Inferior parietal cortex (tissue), 1 donor: ENCODE results near the gene LILRA6.
"Not testable (repeated sequence)": the region's sequence is repeated elsewhere in the genome, so short reads cannot be mapped to it uniquely, and the experiment has no call there.

Experiments used
- DNase-seq: peaks from one replicate; pipeline ENCODE4 v3.0.0-alpha.2; 2016; ENCODE audit errors: extremely low spot score

LILRA6 gene

DNA sequence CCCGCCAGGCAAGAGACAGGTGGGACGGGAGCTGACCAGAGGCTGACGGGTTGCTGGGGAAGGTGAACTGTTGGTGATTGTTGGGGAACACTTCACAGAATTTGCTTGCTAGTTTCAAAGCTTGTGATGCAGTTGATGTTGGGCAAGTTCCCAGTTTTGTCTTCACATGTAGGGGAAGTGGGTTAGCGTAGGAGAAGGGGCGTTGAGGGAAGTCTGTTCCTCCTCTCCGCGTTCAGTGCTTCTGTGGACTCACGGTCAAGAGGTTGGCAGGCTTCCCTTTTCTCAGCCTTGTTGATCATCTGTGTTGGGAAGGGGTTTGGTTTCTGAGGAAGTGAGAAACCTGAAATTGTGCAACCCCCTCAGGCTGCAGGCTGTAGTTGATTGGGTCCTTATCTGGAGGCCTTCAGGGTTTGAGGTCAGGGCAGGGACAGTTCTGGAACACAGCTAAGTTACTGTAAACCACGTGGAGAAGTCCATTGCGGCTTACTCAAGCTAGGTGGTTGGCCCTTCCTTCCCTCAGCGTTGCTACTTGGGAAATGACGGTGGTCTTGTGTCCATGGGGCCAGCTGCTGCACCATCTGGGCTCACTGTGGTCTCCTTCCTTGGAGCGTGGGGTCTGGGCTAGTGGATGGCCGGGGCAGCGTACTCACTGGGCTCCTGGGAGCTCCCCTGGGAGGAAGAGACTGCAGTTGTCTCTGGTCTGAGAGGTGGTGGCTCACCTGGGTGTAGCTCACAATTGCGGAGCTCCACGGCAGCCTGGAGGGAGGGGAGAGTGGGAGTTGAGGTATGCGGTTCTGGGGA, 34.4 kb downstream of the LILRA6 start:
- DNase-seq = peak; percentile 66

- no peak for DNase-seq
Measured at GRCh38 chr19:54207676-54207982, 35.0 kb downstream of the LILRA6 start.

- not testable (repeated sequence) for DNase-seq
Measured at GRCh38 chr19:54207193-54207592, 35.4 kb downstream of the LILRA6 start.

- no peak for DNase-seq
Measured at GRCh38 chr19:54206831-54207177, 35.8 kb downstream of the LILRA6 start.

DNA sequence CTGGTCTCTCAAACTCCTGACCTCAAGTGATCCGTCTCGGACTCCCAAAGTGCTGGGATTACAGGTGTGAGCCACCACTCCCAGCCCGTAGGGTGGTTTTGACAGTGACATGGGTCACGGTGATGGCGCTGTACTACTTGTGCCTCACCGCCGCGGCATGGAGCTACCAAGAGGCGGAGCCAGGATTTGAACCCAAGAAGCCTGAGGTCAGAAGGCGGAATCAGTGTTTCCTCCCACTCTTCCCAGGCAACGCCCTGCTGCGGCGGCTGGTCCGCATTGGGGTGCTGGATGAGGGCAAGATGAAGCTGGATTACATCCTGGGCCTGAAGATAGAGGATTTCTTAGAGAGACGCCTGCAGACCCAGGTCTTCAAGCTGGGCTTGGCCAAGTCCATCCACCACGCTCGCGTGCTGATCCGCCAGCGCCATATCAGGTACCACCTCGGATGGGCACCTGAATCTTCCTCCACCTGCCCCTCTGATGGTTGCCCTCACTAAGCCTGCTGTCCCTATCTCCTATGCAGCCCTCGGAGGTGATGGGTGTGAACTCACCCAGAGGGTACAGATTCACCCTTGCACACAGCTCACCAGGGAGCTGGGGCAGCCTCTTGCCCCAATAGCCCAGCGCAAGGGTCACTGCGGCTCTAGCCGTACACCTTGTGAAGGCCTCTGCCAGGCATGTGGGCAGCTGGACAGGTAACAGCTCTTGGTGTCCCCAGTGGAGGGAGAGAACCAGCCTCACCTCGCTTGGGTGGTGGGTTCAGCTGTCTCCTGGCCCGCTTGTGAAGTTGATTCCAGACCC, 36.4 kb downstream of the LILRA6 start:
- DNase-seq = no peak

- no peak for DNase-seq
Measured at GRCh38 chr19:54204767-54205468, 37.7 kb downstream of the LILRA6 start.

DNA sequence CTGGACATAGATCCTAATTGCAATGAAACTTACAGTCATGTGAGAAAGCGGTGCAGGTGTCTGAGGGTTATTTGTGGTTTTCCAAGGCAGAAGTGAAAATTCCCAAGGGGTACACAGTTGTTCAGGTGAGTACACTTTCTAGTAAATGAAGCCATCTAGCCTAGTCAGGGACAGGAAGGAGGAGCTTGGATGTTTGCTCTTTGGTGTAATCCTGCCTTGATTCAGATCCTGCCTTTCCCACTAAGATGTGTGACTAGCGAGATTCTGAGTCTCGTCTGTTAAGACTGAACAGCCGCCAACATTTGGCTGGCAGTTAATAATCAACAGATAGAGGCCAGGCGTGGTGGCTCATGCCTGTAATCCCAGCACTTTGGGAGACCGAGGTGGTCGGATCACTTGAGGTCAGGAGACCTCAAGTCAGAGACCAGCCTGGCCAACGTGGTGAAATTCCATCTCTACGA, 39.4 kb downstream of the LILRA6 start:
- DNase-seq = no peak

- no peak for DNase-seq
Measured at GRCh38 chr19:54201980-54202379, 40.6 kb downstream of the LILRA6 start.

DNA sequence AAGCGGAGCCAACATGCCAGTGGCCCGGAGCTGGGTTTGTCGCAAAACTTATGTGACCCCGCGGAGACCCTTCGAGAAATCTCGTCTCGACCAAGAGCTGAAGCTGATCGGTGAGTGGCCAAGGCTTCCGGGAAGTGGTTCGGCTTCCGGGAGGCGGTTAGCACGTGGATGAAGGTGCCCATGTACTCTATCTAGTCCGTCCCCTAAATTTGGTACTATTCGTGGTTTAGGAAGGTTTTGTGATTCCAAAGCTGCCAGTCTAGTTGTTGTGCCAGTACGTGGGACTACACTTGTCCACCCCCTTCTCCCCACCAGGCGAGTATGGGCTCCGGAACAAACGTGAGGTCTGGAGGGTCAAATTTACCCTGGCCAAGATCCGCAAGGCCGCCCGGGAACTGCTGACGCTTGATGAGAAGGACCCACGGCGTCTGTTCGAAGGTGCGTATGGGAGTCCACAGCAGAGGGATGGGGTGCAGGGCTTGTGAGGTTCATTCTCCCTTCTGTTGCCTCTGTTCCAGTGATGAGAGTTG, 41.4 kb downstream of the LILRA6 start:
- no peak for DNase-seq

- DNase-seq = no peak
Measured at GRCh38 chr19:54199401-54199800, 43.2 kb downstream of the LILRA6 start.

DNA sequence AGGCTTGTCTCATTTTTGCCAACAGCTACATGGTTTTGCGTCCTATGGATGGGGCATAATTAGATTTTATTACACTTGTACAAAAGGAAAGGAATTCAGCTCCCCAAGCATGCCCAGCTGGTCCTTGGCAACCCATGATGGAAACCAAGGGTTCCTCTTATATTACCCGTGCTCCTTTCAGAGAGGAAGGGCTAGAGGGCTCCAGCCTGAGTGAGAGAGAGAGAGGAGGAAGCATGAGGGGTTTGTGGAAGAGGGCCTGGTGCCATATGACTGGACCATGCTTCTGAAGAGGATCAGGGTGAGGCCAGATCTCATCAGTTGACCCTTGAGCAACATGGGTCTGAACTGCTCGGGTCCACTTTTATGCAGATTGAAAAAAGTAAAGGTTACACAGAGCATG, 45.5 kb downstream of the LILRA6 start:
- no peak for DNase-seq

- no peak for DNase-seq
Measured at GRCh38 chr19:54196536-54196935, 46.1 kb downstream of the LILRA6 start.

DNA sequence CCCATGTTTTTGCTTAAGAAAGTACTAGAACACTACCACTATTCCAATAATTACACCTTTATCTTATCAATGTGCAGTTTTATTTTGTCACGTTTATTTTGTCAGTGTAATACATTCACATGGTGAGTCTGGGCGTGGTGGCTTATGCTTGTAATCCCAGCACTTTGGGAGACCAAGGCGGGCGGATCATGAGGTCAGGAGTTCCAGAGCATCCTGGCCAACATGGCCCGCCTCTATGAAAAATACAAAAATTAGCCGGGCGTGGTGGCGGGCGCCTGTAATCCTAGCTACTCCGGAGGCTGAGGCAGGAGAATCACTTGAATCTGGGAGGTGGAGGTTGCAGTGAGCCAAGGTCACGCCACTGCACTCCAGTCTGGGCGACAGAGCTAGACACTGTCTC, 48.1 kb downstream of the LILRA6 start:
- DNase-seq = not testable (repeated sequence)

DNA sequence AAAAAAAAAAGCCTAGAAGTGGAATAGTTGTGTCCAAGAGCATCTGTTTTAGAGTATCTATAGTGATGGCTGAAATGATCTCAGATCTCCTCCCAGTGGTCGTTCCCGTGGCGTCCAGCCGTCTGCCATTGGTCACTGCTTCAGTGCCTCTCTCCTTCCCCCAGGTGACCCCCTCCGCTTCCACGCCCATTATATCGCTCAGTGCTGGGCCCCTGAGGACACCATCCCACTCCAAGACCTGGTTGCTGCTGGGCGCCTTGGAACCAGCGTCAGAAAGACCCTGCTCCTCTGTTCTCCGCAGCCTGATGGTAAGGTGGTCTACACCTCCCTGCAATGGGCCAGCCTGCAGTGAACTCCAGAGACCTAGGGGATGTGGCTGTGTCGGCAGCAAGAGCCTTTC, 49.6 kb downstream of the LILRA6 start:
- no peak for DNase-seq

DNA sequence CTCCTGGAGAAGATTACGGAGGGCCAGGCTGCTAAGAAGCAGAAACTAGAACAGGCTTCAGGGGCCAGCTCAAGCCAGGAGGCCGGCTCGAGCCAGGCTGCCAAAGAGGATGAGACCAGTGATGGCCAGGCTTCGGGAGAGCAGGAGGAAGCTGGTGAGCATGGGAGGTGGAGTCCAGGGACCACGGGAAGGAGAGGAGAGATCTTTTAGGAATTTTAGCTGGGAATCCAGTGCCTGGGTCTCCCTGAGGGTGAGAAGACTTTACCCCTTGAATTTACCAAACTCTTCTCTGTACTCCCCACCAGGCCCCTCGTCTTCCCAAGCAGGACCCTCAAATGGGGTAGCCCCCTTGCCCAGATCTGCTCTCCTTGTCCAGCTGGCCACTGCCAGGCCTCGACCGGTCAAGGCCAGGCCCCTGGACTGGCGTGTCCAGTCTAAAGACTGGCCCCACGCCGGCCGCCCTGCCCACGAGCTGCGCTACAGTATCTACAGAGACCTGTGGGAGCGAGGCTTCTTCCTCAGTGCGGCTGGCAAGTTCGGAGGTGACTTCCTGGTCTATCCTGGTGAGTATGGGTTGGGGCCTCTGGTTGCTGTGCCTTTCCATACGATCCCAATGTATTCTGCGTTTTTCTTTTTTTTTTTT, 50.7 kb downstream of the LILRA6 start:
- DNase-seq = no peak

DNA sequence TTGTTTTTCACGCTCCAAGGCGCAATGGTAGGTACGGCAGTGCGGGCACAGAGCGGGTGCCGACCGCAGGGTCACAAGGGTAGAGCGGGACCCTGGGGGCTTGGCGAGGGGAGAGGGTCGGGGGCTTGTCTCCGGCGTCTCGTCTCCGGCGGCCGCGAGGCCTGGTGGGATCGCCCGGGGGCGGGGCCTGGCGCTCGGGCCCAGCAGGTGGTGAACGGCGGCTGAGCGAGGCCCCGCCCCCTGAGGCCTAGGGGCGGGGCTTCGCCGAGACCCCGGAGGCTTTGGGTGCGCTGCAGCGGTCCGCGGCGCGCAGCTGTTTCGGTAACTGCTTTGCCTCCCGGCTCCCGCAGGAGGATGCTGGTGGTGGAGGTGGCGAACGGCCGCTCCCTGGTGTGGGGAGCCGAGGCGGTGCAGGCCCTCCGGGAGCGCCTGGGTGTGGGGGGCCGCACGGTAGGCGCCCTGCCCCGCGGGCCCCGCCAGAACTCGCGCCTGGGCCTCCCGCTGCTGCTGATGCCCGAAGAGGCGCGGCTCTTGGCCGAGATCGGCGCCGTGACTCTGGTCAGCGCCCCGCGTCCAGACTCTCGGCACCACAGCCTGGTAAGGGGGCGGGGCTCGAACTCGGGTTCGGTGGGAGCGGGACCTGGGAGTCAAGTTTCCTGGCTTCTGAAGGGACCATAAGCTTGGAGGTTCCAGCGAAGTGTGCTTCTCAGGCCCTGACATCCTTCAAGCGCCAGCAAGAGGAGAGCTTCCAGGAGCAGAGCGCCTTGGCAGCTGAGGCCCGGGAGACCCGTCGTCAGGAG, 51.4 kb downstream of the LILRA6 start, which contains the start of gene TSEN34:
TSS of gene TSEN34 (plus strand) at position 298 of the 800 bp plus-strand sequence. CDS start at position 355, 57 bp downstream.
- DNase-seq = peak; percentile 72

GRCh38 chr19:54190503-54191010, 52.0 kb downstream of the LILRA6 start:
- peak; percentile 98 for DNase-seq

DNA sequence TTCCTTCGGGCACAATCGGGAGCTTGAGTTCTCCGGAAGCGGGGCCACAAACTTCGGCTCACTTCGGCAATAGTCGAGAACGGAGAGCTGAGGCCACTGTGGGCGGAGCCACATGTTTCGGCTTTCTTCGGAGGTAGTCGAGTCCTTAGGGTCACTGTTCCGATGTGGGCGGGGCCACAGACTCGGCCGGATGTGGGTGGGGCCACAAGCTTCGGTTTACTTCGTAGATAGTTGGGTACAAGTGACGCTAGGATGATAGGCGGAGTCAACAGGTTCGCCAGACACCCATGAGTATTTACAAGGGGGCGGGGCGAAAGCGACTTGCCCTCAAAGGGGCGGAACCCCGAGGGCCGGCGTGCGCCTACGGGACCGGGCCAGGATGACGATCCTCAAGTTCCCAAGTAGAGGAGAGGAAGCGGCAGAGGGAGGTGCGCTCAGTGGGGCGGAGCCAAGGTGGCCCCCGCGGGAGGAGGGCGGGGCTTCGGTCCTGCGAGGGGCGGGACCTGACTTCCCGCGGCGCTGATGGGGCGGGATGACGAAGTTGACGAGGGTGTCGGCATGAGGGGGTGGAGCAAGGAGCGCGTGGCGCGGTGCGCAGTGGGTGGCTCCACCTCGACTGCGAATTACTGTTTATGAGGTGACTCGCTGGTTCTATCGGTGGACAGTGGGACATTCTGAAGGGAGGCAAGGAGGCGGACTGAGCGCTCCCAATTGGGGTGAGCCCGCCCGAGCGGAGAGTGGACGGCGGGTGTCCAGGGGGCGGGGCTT, 52.7 kb downstream of the LILRA6 start:
- peak; percentile 100 for DNase-seq

GRCh38 chr19:54189145-54189734, 53.4 kb downstream of the LILRA6 start, which contains the start of gene MBOAT7:
MBOAT7 (minus strand) TSS chr19:54189580; CDS start chr19:54188508, 1,072 bp downstream.
- DNase-seq = no peak
